ENCODE results near the gene TSEN54.
"Not testable (repeated sequence)": the region's sequence is repeated elsewhere in the genome, so short reads cannot be mapped to it uniquely, and the experiment has no call there.

The TSEN54 gene

GRCh38 chr17:75516255-75516618 is at the start of gene TSEN54:
Gene TSEN54 (plus strand): TSS chr17:75516528. CDS start chr17:75516561, 33 bp downstream.
- peak; percentile 95 for DNase-seq

GRCh38 chr17:75468291-75468754 is 48.0 kb upstream of the TSEN54 start:
- no peak for DNase-seq

GRCh38 chr17:75468779-75469373 is 47.5 kb upstream of the TSEN54 start:
- no peak for DNase-seq

- DNase-seq = no peak
Measured at GRCh38 chr17:75471207-75471606, 45.1 kb upstream of the TSEN54 start.

- no peak for DNase-seq
Measured at GRCh38 chr17:75472119-75472518, 44.2 kb upstream of the TSEN54 start.

- DNase-seq = no peak
Measured at GRCh38 chr17:75473246-75473645, 43.1 kb upstream of the TSEN54 start.

- no peak for DNase-seq
Measured at GRCh38 chr17:75474736-75475135, 41.6 kb upstream of the TSEN54 start.

- DNase-seq = no peak
Measured at GRCh38 chr17:75475144-75475835, 41.0 kb upstream of the TSEN54 start.

GRCh38 chr17:75475851-75476250 is 40.5 kb upstream of the TSEN54 start:
- DNase-seq = no peak

GRCh38 chr17:75476271-75476671 is 40.1 kb upstream of the TSEN54 start:
- DNase-seq = no peak

- no peak for DNase-seq
Measured at GRCh38 chr17:75476752-75477489, 39.4 kb upstream of the TSEN54 start.

GRCh38 chr17:75477490-75477862 is 38.9 kb upstream of the TSEN54 start:
- not testable (repeated sequence) for DNase-seq

- DNase-seq = no peak
Measured at GRCh38 chr17:75478508-75478907, 37.8 kb upstream of the TSEN54 start.

GRCh38 chr17:75480281-75480680 is 36.0 kb upstream of the TSEN54 start:
- DNase-seq = peak; percentile 31

- DNase-seq = peak; percentile 95
Measured at GRCh38 chr17:75481194-75482068, 34.9 kb upstream of the TSEN54 start.

GRCh38 chr17:75482098-75482942 is 34.0 kb upstream of the TSEN54 start:
- no peak for DNase-seq

GRCh38 chr17:75485688-75486087 is 30.6 kb upstream of the TSEN54 start:
- no peak for DNase-seq

GRCh38 chr17:75486151-75486550 is 30.2 kb upstream of the TSEN54 start:
- no peak for DNase-seq

- no peak for DNase-seq
Measured at GRCh38 chr17:75486951-75487350, 29.4 kb upstream of the TSEN54 start.

- DNase-seq = no peak
Measured at GRCh38 chr17:75487351-75488070, 28.8 kb upstream of the TSEN54 start.

All from NCI-H82 (cell line).